ENCODE measurements around the gene AMH.
A peak's percentile ranks its signal among the peaks of the same experiment; 100 is the strongest.

The AMH gene

GRCh38 chr19:2226051-2226839, 22.9 kb upstream of the AMH start:
- DNase-seq (ENCODE audit: low spot score) = no peak
- in situ Hi-C loops (cut with MboI; ENCODE audit: low sequenced_read_pairs, unreplicated experiment) = no loop called here
- TF ChIP-seq CTCF (IDR thresholded peaks at IDR 0.05; ENCODE audit: borderline replicate concordance, control extremely low read depth, extremely low read depth, insufficient read depth, missing control alignments) = no peak

GRCh38 chr19:2226840-2227360, 22.2 kb upstream of the AMH start:
- TF ChIP-seq CTCF (IDR thresholded peaks at IDR 0.05; ENCODE audit: borderline replicate concordance, control extremely low read depth, extremely low read depth, insufficient read depth, missing control alignments) = no peak
- in situ Hi-C loops (cut with MboI; ENCODE audit: low sequenced_read_pairs, unreplicated experiment) = no loop called here
- DNase-seq (ENCODE audit: low spot score) = no peak

- peak; percentile 82 for DNase-seq (ENCODE audit: low spot score)
- in situ Hi-C loops (cut with MboI; ENCODE audit: low sequenced_read_pairs, unreplicated experiment) = no loop called here
- TF ChIP-seq CTCF (IDR thresholded peaks at IDR 0.05; ENCODE audit: borderline replicate concordance, control extremely low read depth, extremely low read depth, insufficient read depth, missing control alignments) = peak; percentile 20
Observed at GRCh38 chr19:2227415-2228156, 21.5 kb upstream of the AMH start.

- TF ChIP-seq CTCF (IDR thresholded peaks at IDR 0.05; ENCODE audit: borderline replicate concordance, control extremely low read depth, extremely low read depth, insufficient read depth, missing control alignments) = no peak
- no peak for DNase-seq (ENCODE audit: low spot score)
- in situ Hi-C loops (cut with MboI; ENCODE audit: low sequenced_read_pairs, unreplicated experiment) = no loop called here
Observed at GRCh38 chr19:2228157-2229030, 20.7 kb upstream of the AMH start.

- no peak for TF ChIP-seq CTCF (IDR thresholded peaks at IDR 0.05; ENCODE audit: borderline replicate concordance, control extremely low read depth, extremely low read depth, insufficient read depth, missing control alignments)
- DNase-seq (ENCODE audit: low spot score) = no peak
- in situ Hi-C loops (cut with MboI; ENCODE audit: low sequenced_read_pairs, unreplicated experiment) = no loop called here
Observed at GRCh38 chr19:2229103-2230032, 19.8 kb upstream of the AMH start.
